Stomach (tissue), 9 donors: ENCODE results near the gene TAF1A. TPM values are rescaled to one million over a fixed set of nuclear protein-coding genes. Genes with fewer than 3 reads are reported as not detected.
"Not testable (repeated sequence)": the region's sequence is repeated elsewhere in the genome, so short reads cannot be mapped to it uniquely, and the experiment has no call there.

ENCODE experiments used
- DNase-seq, 2 donors: peaks; one replicate each; pipeline versions ENCODE4 v3.0.0 to v3.0.0-alpha.2; 2013 to 2019
- H3K27ac ChIP-seq, 5 donors: fragments of 200-600 bp in 4 of 5; sonication (generic) in 4 of 5; one replicate each; pipeline ENCODE4 v1.5.1; 2013 to 2019; ENCODE audit warnings: mild to moderate bottlenecking in 1 of 5, moderate library complexity in 1 of 5
- H3K27me3 ChIP-seq, 3 donors: fragments of 200-600 bp; sonication (generic); one replicate each; pipeline ENCODE4 v1.5.1; 2017 to 2019; ENCODE audit warnings: mixed run types in 1 of 3
- H3K36me3 ChIP-seq, 4 donors: fragments of 200-600 bp; sonication (generic); 1 replicate in 3 of 4; 2 replicates in 1 of 4; pipeline ENCODE4 v1.5.1; 2016 to 2019
- H3K4me1 ChIP-seq, 4 donors: fragments of 200-600 bp; sonication (generic); one replicate each; pipeline ENCODE4 v1.5.1; 2016 to 2019
- H3K4me3 ChIP-seq, 4 donors: fragments of 200-600 bp; sonication (generic) in 3 of 4; one replicate each; pipeline ENCODE4 v1.5.1; 2016 to 2019; ENCODE audit warnings: mild to moderate bottlenecking in 1 of 4
- H3K9me3 ChIP-seq, 4 donors: fragments of 200-600 bp; sonication (generic); one replicate each; pipeline ENCODE4 v1.5.1; 2016 to 2019
- CTCF ChIP-seq, 7 experiments: fragments of 450-650 bp in 4 of 7; fragments of 200-600 bp in 3 of 7; sonication (generic) in 3 of 7; IDR thresholded peaks; one replicate each; pipeline ENCODE4 v1.5.1; 2016 to 2019; ENCODE audit warnings: antibody characterized with exemption in 7 of 7, control low read depth in 2 of 7, mild to moderate bottlenecking in 1 of 7
- EP300 ChIP-seq: sonication (generic); formaldehyde crosslinking; IDR thresholded peaks from one replicate; pipeline ENCODE4 v1.6.1; 2017; ENCODE audit warnings: antibody characterized with exemption
- POLR2A ChIP-seq, 4 donors: fragments of 450-650 bp; IDR thresholded peaks; one replicate each; pipeline ENCODE4 v1.6.1; 2016; ENCODE audit warnings: antibody characterized with exemption in 4 of 4, control low read depth in 2 of 4, mild to moderate bottlenecking in 1 of 4, moderate library complexity in 1 of 4
- POLR2AphosphoS5 ChIP-seq, 3 donors: sonication (generic); formaldehyde crosslinking; IDR thresholded peaks; one replicate each; pipeline ENCODE4 v1.6.1; 2016; ENCODE audit warnings: antibody characterized with exemption in 3 of 3
- WGBS, 5 donors: extraction: QIAGEN DNeasy Blood & Tissue Kit in 3 of 5; methylation state at CpG; one replicate each; pipeline versions ENCODE4 v1.1.5 to v1.1.7; 2013 to 2018; 5-methylcytosine and 5-hydroxymethylcytosine counted together
- intact Hi-C: fragments of 100-400 bp; cut with DNase I; formaldehyde crosslinking; loops from one replicate; pipeline ENCODE4 v1.15.1; 2023; ENCODE audit warnings: low total_unique reads
- polyA plus RNA-seq, 3 donors: library from polyadenylated mRNA; stranded (reverse); fragments of 200-250 nt; gene quantifications; one replicate each; pipeline ENCODE4 v1.2.3, GENCODE V29; 2013
- total RNA-seq, 5 donors: library from RNA; depleted of rRNA; stranded (reverse); fragments of >200 nt; gene quantifications; one replicate each; pipeline versions ENCODE4 v1.1.0 to v1.2.3, GENCODE V29; 2014 to 2016
- donor health status: healthy with polysubstance abuse.
- donor health status: Bipolar disorder and iron deficiency.
- donor health status: healthy.

Gene TAF1A
- total and polyA plus RNA-seq, 8 donors: 1.3 to 35.6 (median 3.6) TPM

- TF ChIP-seq POLR2A (IDR thresholded peaks at IDR 0.05): no peak
- TF ChIP-seq CTCF (IDR thresholded peaks at IDR 0.05): no peak
- no peak for TF ChIP-seq EP300
- TF ChIP-seq POLR2AphosphoS5 (IDR thresholded peaks at IDR 0.05): no peak
- peaks cover 11 to 40% (median 27%) of the 10 kb centered on the region in 4 donors for H3K4me1 ChIP-seq
These were observed 26.8 kb upstream of the TAF1A start for GRCh38 chr1:222616525-222616924.

GRCh38 chr1:222613627-222614026, 23.9 kb upstream of the TAF1A start:
- 9 to 27% (median 19%) methylated on average over 1 of the region's 1 CpG for WGBS, 5 donors
- DNase-seq: peak in 1 of 2 donors; percentile 48
- no peak overlapping the region for H3K4me3 ChIP-seq
- peak overlapping the region in 1 of 5 donors; percentile 10 for H3K27ac ChIP-seq
- TF ChIP-seq POLR2A (IDR thresholded peaks at IDR 0.05) (no peak), EP300 (no peak), POLR2AphosphoS5 (IDR thresholded peaks at IDR 0.05) (no peak), CTCF (IDR thresholded peaks at IDR 0.05) (no peak)
- H3K4me1 ChIP-seq: peaks cover 0 to 21% (median 8%) of the 10 kb centered on the region in 4 donors
- peaks cover 0 to 4% (median 0%) of the 10 kb centered on the region in 3 donors for H3K27me3 ChIP-seq
- no peaks in the 10 kb centered on the region for H3K36me3 ChIP-seq
- no peaks in the 10 kb centered on the region for H3K9me3 ChIP-seq
- intact Hi-C loops: no loop called here

More at GRCh38 chr1:222616525-222616924, 26.8 kb upstream of the TAF1A start:
- Histone ChIP-seq H3K9me3 (no peaks in the 10 kb centered on the region), H3K27me3 (peaks cover 0 to 4% (median 0%) of the 10 kb centered on the region in 3 donors), H3K4me3 (no peak overlapping the region), H3K36me3 (peaks cover 0 to 4% (median 2%) of the 10 kb centered on the region in 4 donors), H3K27ac (peak overlapping the region in 2 of 5 donors; percentile 79 to 90)
- intact Hi-C loops: no loop called here
- peak in 1 of 2 donors; percentile 65 for DNase-seq
- 62 to 65% (median 64%) methylated on average over 5 of the region's 5 CpGs for WGBS, 5 donors

- H3K27me3 ChIP-seq: peaks cover 0 to 4% (median 0%) of the 10 kb centered on the region in 3 donors
- H3K36me3 ChIP-seq: no peaks in the 10 kb centered on the region
- no peaks in the 10 kb centered on the region for H3K9me3 ChIP-seq
- no peak overlapping the region for H3K27ac ChIP-seq
- intact Hi-C loops: no loop called here
- no peak for DNase-seq
- peaks cover 0 to 7% (median 0%) of the 10 kb centered on the region in 4 donors for H3K4me1 ChIP-seq
- TF ChIP-seq CTCF (IDR thresholded peaks at IDR 0.05): no peak
- TF ChIP-seq POLR2A (IDR thresholded peaks at IDR 0.05): no peak
- no peak for TF ChIP-seq POLR2AphosphoS5 (IDR thresholded peaks at IDR 0.05)
- no peak for TF ChIP-seq EP300
- no peak overlapping the region for H3K4me3 ChIP-seq
- 91 to 99% (median 95%) methylated on average over 2 of the region's 2 CpGs for WGBS, 5 donors
These were observed 21.0 kb upstream of the TAF1A start for GRCh38 chr1:222610728-222611127.

- H3K9me3 ChIP-seq, H3K4me3 ChIP-seq, H3K4me1 ChIP-seq, H3K27me3 ChIP-seq, DNase-seq, intact Hi-C loops, H3K27ac ChIP-seq, H3K36me3 ChIP-seq: not testable (repeated sequence)
- 44 to 67% (median 48%) methylated on average over 1 of the region's 1 CpG for WGBS, 5 donors
These were observed 19.4 kb upstream of the TAF1A start for GRCh38 chr1:222609111-222609510.

- no peak for DNase-seq
- Histone ChIP-seq H3K36me3 (no peaks in the 10 kb centered on the region), H3K4me3 (no peak overlapping the region), H3K27me3 (no peaks in the 10 kb centered on the region), H3K9me3 (no peaks in the 10 kb centered on the region), H3K4me1 (no peaks in the 10 kb centered on the region), H3K27ac (no peak overlapping the region)
- TF ChIP-seq EP300 (no peak), POLR2AphosphoS5 (IDR thresholded peaks at IDR 0.05) (no peak), POLR2A (IDR thresholded peaks at IDR 0.05) (no peak), CTCF (IDR thresholded peaks at IDR 0.05) (no peak)
- intact Hi-C loops: no loop called here
- WGBS, 5 donors: 86 to 95% (median 90%) methylated on average over 1 of the region's 1 CpG
These were observed 17.0 kb upstream of the TAF1A start for GRCh38 chr1:222606757-222607156.
